NB4 (cell line): ENCODE measurements around the gene NUMB.

Experiments
- DNase-seq: peaks from one replicate; pipeline ENCODE4 v3.0.0; 2010; ENCODE audit warnings: low read depth
- H3K4me3 ChIP-seq: one replicate; pipeline ENCODE4 v1.5.1; 2011; ENCODE audit warnings: mild to moderate bottlenecking, low read depth, low read length, moderate library complexity
- MYC ChIP-seq: IDR thresholded peaks from 2 replicates; pipeline ENCODE4 v1.6.1; 2011; ENCODE audit warnings: low read depth, low read length
- POLR2A ChIP-seq: IDR thresholded peaks from 2 replicates; pipeline ENCODE4 v1.6.1; 2011; ENCODE audit warnings: mild to moderate bottlenecking; ENCODE audit not compliant: insufficient read length; ENCODE audit errors: extremely low read depth
- TF ChIP-seq, protein P1 (sequence below): IDR thresholded peaks from 2 replicates; pipeline ENCODE4 v1.6.1; 2011; ENCODE audit warnings: low read depth, low read length
- TF ChIP-seq, protein P2 (sequence below): IDR thresholded peaks from one replicate; pipeline ENCODE4 v1.5.1; 2012; ENCODE audit warnings: low read depth, low read length

NUMB gene

DNA sequence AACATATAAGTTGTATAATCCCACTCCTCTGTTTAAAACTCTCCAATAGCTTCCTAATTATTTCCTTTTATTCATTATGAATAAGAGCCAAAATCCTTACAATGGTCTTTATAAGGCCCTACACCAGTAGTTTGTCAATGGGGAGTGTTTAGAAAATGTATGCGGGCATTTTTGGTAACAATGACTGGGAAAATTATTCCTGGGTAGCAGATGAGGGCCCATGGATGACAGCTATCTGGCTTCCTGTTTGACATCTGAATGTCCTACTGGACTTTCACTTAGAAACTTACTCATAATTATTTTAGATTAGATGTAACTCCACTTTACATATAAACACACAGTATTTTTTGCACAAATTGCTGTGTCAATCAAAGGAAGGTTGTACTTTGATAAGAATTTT lies 119.8 kb downstream of the NUMB start:
- TF ChIP-seq, protein P1, sequence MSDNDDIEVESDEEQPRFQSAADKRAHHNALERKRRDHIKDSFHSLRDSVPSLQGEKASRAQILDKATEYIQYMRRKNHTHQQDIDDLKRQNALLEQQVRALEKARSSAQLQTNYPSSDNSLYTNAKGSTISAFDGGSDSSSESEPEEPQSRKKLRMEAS = no peak
- TF ChIP-seq MYC = no peak
- TF ChIP-seq POLR2A = no peak
- TF ChIP-seq, protein P2, sequence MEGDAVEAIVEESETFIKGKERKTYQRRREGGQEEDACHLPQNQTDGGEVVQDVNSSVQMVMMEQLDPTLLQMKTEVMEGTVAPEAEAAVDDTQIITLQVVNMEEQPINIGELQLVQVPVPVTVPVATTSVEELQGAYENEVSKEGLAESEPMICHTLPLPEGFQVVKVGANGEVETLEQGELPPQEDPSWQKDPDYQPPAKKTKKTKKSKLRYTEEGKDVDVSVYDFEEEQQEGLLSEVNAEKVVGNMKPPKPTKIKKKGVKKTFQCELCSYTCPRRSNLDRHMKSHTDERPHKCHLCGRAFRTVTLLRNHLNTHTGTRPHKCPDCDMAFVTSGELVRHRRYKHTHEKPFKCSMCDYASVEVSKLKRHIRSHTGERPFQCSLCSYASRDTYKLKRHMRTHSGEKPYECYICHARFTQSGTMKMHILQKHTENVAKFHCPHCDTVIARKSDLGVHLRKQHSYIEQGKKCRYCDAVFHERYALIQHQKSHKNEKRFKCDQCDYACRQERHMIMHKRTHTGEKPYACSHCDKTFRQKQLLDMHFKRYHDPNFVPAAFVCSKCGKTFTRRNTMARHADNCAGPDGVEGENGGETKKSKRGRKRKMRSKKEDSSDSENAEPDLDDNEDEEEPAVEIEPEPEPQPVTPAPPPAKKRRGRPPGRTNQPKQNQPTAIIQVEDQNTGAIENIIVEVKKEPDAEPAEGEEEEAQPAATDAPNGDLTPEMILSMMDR = no peak
- no peak overlapping the region for H3K4me3 ChIP-seq
- no peak for DNase-seq

DNA sequence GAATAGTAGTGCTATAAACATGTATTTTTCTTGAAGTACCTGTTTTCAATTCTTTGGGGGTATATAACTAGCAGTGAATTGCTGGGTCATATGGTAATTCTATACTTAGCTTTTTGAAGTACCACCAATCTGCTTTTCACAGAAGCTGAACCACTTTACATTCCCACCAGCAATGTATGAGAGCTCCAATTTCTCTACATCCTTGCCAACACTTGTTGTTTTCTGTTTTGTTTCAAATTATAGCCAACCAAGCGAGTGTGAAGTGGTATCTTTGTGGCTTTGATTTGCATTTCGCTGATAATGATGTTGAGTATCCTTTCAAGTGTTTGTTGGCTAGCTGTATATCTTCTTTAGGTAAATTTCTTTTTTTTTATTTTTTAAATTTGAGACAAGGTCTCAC lies 125.3 kb downstream of the NUMB start:
- no peak for DNase-seq
- TF ChIP-seq POLR2A (no peak), MYC (no peak)
- TF ChIP-seq, protein P2 = no peak
- TF ChIP-seq, protein P1 = no peak
- H3K4me3 ChIP-seq = no peak overlapping the region

- no peak for DNase-seq
- no peak overlapping the region for H3K4me3 ChIP-seq
- TF ChIP-seq MYC = no peak
- TF ChIP-seq, protein P1 = no peak
- no peak for TF ChIP-seq POLR2A
These were observed 132.6 kb downstream of the NUMB start for GRCh38 chr14:73325630-73326299.

- TF ChIP-seq, protein P2 = no peak
- TF ChIP-seq, protein P1 = no peak
- TF ChIP-seq MYC = no peak
- no peak for TF ChIP-seq POLR2A
- no peak for DNase-seq
- no peak overlapping the region for H3K4me3 ChIP-seq
These were observed 133.3 kb downstream of the NUMB start for GRCh38 chr14:73325063-73325462.

DNA sequence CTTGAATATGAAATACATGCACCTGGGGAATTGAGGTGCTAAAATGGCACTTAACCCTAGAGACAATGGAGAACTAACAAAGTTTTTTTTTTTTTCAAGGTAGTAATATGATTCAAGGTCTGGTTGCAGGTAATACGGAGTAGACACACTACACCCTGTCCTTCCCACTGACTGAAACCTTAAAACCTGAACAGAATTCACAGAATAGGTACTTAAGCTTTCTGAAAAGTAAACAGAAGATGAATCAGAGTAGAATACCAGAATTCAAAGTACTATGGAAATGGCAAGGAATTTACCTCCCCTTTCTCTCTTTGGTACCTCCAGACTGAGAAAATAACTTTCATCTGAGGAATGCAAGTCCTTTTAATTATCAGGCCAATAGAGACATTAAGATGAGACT lies 133.8 kb downstream of the NUMB start:
- H3K4me3 ChIP-seq = no peak overlapping the region
- no peak for DNase-seq
- TF ChIP-seq, protein P2 = no peak
- TF ChIP-seq MYC (no peak), POLR2A (no peak)
- TF ChIP-seq, protein P1 = no peak

- no peak for DNase-seq
- no peak overlapping the region for H3K4me3 ChIP-seq
- TF ChIP-seq, protein P1 = no peak
- TF ChIP-seq MYC = no peak
- TF ChIP-seq, protein P2 = no peak
- no peak for TF ChIP-seq POLR2A
These were observed 134.4 kb downstream of the NUMB start for GRCh38 chr14:73323896-73324399.
